ENCODE measurements around the gene SLC17A7.

GRCh38 chr19:49407482-49408015, 33.8 kb downstream of the SLC17A7 start:
- no peak for TF ChIP-seq POLR2A (IDR thresholded peaks at IDR 0.05)
- TF ChIP-seq, protein P1, sequence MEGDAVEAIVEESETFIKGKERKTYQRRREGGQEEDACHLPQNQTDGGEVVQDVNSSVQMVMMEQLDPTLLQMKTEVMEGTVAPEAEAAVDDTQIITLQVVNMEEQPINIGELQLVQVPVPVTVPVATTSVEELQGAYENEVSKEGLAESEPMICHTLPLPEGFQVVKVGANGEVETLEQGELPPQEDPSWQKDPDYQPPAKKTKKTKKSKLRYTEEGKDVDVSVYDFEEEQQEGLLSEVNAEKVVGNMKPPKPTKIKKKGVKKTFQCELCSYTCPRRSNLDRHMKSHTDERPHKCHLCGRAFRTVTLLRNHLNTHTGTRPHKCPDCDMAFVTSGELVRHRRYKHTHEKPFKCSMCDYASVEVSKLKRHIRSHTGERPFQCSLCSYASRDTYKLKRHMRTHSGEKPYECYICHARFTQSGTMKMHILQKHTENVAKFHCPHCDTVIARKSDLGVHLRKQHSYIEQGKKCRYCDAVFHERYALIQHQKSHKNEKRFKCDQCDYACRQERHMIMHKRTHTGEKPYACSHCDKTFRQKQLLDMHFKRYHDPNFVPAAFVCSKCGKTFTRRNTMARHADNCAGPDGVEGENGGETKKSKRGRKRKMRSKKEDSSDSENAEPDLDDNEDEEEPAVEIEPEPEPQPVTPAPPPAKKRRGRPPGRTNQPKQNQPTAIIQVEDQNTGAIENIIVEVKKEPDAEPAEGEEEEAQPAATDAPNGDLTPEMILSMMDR (IDR thresholded peaks at IDR 0.05), result no peak
- no peak for TF ChIP-seq EP300 (IDR thresholded peaks at IDR 0.05)
- no peak for TF ChIP-seq POLR2AphosphoS5 (IDR thresholded peaks at IDR 0.05)
